Gastrocnemius medialis (tissue), 4 donors: ENCODE measurements around the gene ARRDC1.

Source experiments
- CTCF ChIP-seq, 5 experiments: fragments of 450-650 bp in 3 of 5; fragments of 200-600 bp in 2 of 5; sonication (generic) in 2 of 5; IDR thresholded peaks in 4 of 5; conservative IDR thresholded peaks in 1 of 5; 1 replicate in 4 of 5; 2 replicates in 1 of 5; pipeline ENCODE4 v1.5.1; 2016 to 2019; ENCODE audit warnings: antibody characterized with exemption in 5 of 5, mild to moderate bottlenecking in 3 of 5, moderate library complexity in 3 of 5
- POLR2A ChIP-seq, 2 donors: fragments of 450-650 bp; IDR thresholded peaks; one replicate each; pipeline ENCODE4 v1.6.1; 2017; ENCODE audit warnings: antibody characterized with exemption in 2 of 2, mild to moderate bottlenecking in 2 of 2, moderate library complexity in 2 of 2

DNA sequence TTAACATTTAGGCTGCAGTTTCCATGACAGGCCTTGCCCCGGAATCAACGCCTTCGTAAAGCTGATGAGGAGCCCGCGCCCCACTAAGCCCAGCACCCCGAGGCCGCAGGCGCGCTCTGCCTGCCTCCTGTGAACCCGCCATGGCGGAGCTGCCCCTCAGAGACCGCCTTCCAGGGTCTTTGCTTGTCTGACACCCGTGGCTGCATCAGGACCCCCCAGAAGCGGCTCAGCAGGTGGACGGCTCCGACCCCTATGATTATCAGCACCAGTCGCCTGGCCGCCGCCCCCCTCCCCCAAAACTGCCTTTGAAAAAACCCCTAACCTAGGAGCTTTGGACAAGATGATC lies 26.3 kb upstream of the ARRDC1 start:
- TF ChIP-seq CTCF (IDR thresholded peaks at IDR 0.05 in 4 of 5, conservative IDR thresholded peaks at IDR 0.05 in 1 of 5) (no peak), POLR2A (IDR thresholded peaks at IDR 0.05) (no peak)
